Measurements from ENCODE around the gene VSIG10L2.

DNA sequence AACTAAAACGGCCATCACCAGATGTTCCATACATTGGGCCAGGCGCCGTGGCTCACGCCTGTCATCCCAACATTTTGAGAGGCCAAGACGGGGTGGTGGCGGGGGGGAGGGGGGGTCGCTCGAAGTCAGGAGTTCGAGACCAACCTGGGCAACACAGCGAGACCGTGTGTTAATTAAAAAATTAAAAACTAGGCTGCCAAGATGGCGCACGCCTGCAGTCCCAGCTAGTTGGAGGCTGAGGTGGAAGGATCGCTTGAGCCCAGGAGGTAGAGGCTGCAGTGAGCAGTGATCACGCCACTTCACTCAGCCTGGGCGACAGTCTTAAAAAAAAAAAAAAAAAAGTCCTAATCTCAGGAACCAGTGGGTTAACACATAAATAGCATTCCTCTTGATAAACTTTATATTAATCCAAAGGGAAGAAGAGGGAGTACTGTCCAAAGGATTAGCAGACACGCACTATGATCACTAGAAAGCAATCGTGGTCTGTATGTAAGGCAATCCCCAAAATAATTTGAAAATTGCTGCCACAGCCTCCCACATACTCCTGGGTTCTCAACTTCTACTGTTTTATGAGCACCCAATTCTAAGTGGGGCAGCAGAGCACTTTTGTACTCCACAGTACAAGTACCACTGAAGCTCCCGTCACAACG lies 43.4 kb upstream of the VSIG10L2 start:
- TF ChIP-seq EZH2 (IDR thresholded peaks at IDR 0.05; ENCODE audit: insufficient read depth, poor library complexity, severe bottlenecking), result no peak
- no peak for TF ChIP-seq EZH2phosphoT487 (IDR thresholded peaks at IDR 0.05; ENCODE audit: insufficient read depth, low read depth)

All from GM23248 (cell line).